HL-60 (cell line): ENCODE results near the gene ANXA2.

Experiments
- CTCF ChIP-seq: IDR thresholded peaks from one replicate; pipeline ENCODE4 v1.5.1; 2011; ENCODE audit warnings: low read length, control low read depth, inconsistent platforms; ENCODE audit not compliant: insufficient read depth
- GABPA ChIP-seq: IDR thresholded peaks from 2 replicates; pipeline ENCODE4 v1.6.1; 2012; ENCODE audit warnings: low read depth
- POLR2AphosphoS5 ChIP-seq: IDR thresholded peaks from 2 replicates; pipeline ENCODE4 v1.6.1; 2012; ENCODE audit warnings: low read depth
- REST ChIP-seq: IDR thresholded peaks from 2 replicates; pipeline ENCODE4 v1.6.1; 2012; ENCODE audit warnings: low read depth; ENCODE audit not compliant: insufficient replicate concordance
- SPI1 ChIP-seq: IDR thresholded peaks from 2 replicates; pipeline ENCODE4 v1.6.1; 2012; ENCODE audit warnings: low read depth, mild to moderate bottlenecking, borderline replicate concordance

DNA sequence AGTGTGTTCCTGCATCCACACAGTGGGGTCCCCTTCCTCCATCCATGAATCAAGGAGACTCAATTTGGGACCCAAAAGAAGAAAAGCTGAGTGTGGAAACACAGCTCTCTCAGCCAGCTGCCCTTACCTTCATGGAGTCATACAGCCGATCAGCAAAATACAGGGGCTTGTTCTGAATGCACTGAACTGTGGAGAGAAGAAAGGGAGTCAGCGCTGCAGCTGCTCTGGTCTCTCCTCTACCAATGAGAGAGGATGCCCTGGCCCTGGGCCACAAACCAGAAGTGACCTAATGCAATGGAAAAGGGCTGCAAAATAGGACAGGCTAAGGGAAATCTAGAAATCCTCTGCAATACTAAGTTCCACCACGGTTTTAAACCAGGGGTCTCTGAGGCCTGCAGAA lies 46.7 kb downstream of the ANXA2 start:
- TF ChIP-seq CTCF (no peak), SPI1 (no peak), GABPA (no peak), POLR2AphosphoS5 (no peak), REST (no peak)
